ENCODE data around the gene ATXN7. TPM values are rescaled to one million over a fixed set of nuclear protein-coding genes. Genes with fewer than 3 reads are reported as not detected.
A peak's percentile ranks its signal among the peaks of the same experiment; 100 is the strongest.

Gene ATXN7
- total RNA-seq, 1 experiment from 2014 or later = 36.7 TPM

GRCh38 chr3:63967675-63968611, 104.3 kb downstream of the ATXN7 start:
- H3K27me3 Mint-ChIP-seq (ENCODE audit: insufficient read depth, unreplicated experiment) = no peaks in the 10 kb centered on the region
- H3K4me3 Mint-ChIP-seq (ENCODE audit: unreplicated experiment) = peak overlapping the region; percentile 57
- DNase-seq (ENCODE audit: unreplicated experiment) = peak; percentile 41
- no peaks in the 10 kb centered on the region for H3K9me3 Mint-ChIP-seq (ENCODE audit: unreplicated experiment)
- no peak for TF ChIP-seq CTCF (IDR thresholded peaks at IDR 0.05; ENCODE audit: unreplicated experiment)
- peaks cover 56% of the 10 kb centered on the region for H3K4me1 Mint-ChIP-seq (ENCODE audit: insufficient read depth, unreplicated experiment)
- intact Hi-C loops (cut with micrococcal nuclease) = no loop called here
- ChIA-PET POLR2A (interaction anchor here (0.6 to 13.2 kb wide), 10 partner anchors 8 to 698 kb away, joined by 3 to 283 read pairs (median 4); partner anchors contain the start of genes PSMD6 and SCAANT1), CTCF (interaction anchor here (1.8 to 15.7 kb wide), 3 partner anchors 9 to 26 kb away, joined by 5 to 359 read pairs (median 185); no protein-coding TSS in a partner anchor)
- peaks cover 6% of the 10 kb centered on the region for H3K36me3 Mint-ChIP-seq (ENCODE audit: insufficient read depth, unreplicated experiment)
- BruUV-seq (replicated peaks) = no TSS peak
- H3K27ac Mint-ChIP-seq (ENCODE audit: low read depth, unreplicated experiment) = peak overlapping the region; percentile 47

GRCh38 chr3:63968612-63969350, 105.1 kb downstream of the ATXN7 start:
- peak overlapping the region; percentile 47 for H3K27ac Mint-ChIP-seq (ENCODE audit: low read depth, unreplicated experiment)
- no peak for DNase-seq (ENCODE audit: unreplicated experiment)
- H3K27me3 Mint-ChIP-seq (ENCODE audit: insufficient read depth, unreplicated experiment) = no peaks in the 10 kb centered on the region
- POLR2A ChIA-PET = interaction anchor here (0.9 to 13.2 kb wide), 8 partner anchors 7 to 56 kb away, joined by 3 to 283 read pairs (median 5); partner anchors contain the start of genes PSMD6 and SCAANT1
- H3K36me3 Mint-ChIP-seq (ENCODE audit: insufficient read depth, unreplicated experiment) = peaks cover 1% of the 10 kb centered on the region
- no peak for TF ChIP-seq CTCF (IDR thresholded peaks at IDR 0.05; ENCODE audit: unreplicated experiment)
- CTCF ChIA-PET = interaction anchor here (0.6 to 15.7 kb wide), 4 partner anchors 8 to 382 kb away, joined by 3 to 359 read pairs (median 95); no protein-coding TSS in a partner anchor
- intact Hi-C loops (cut with micrococcal nuclease) = no loop called here
- H3K4me1 Mint-ChIP-seq (ENCODE audit: insufficient read depth, unreplicated experiment) = peaks cover 63% of the 10 kb centered on the region
- BruUV-seq (replicated peaks) = no TSS peak
- H3K4me3 Mint-ChIP-seq (ENCODE audit: unreplicated experiment) = peak overlapping the region; percentile 57
- H3K9me3 Mint-ChIP-seq (ENCODE audit: unreplicated experiment) = no peaks in the 10 kb centered on the region

GRCh38 chr3:63969876-63970275, 106.2 kb downstream of the ATXN7 start:
- H3K27ac Mint-ChIP-seq (ENCODE audit: low read depth, unreplicated experiment) = no peak overlapping the region
- peaks cover 69% of the 10 kb centered on the region for H3K4me1 Mint-ChIP-seq (ENCODE audit: insufficient read depth, unreplicated experiment)
- intact Hi-C loops (cut with micrococcal nuclease) = no loop called here
- BruUV-seq (replicated peaks) = no TSS peak
- no peak overlapping the region for H3K4me3 Mint-ChIP-seq (ENCODE audit: unreplicated experiment)
- H3K9me3 Mint-ChIP-seq (ENCODE audit: unreplicated experiment) = no peaks in the 10 kb centered on the region
- H3K36me3 Mint-ChIP-seq (ENCODE audit: insufficient read depth, unreplicated experiment) = no peaks in the 10 kb centered on the region
- no peak for TF ChIP-seq CTCF (IDR thresholded peaks at IDR 0.05; ENCODE audit: unreplicated experiment)
- no peaks in the 10 kb centered on the region for H3K27me3 Mint-ChIP-seq (ENCODE audit: insufficient read depth, unreplicated experiment)
- CTCF ChIA-PET = interaction anchor here (0.6 to 15.7 kb wide), 3 partner anchors 7 to 1348 kb away, joined by 3 to 359 read pairs (median 185); no protein-coding TSS in a partner anchor
- DNase-seq (ENCODE audit: unreplicated experiment) = no peak
- POLR2A ChIA-PET = interaction anchor here (13.2 kb wide), 1 partner anchor 6 kb away, joined by 283 read pairs; no protein-coding TSS in a partner anchor

Measured in MCF 10A (cell line).